Occipital lobe (tissue), 2 donors: ENCODE results near the gene NOL3. TPM values are rescaled to one million over a fixed set of nuclear protein-coding genes. Genes with fewer than 3 reads are reported as not detected.
A peak's percentile ranks its signal among the peaks of the same experiment; 100 is the strongest.

ENCODE experiments used
- DNase-seq: peaks from one replicate; lab custom pipeline; 2025; lab: John Stamatoyannopoulos, UW
- total RNA-seq: library from RNA; depleted of rRNA; stranded (reverse); fragments of >200 nt; gene quantifications from one replicate; pipeline ENCODE4 v1.2.3, GENCODE V29; 2014

NOL3 gene
- total RNA-seq, 1 donor from 2014 or later: 4.1 TPM

DNA sequence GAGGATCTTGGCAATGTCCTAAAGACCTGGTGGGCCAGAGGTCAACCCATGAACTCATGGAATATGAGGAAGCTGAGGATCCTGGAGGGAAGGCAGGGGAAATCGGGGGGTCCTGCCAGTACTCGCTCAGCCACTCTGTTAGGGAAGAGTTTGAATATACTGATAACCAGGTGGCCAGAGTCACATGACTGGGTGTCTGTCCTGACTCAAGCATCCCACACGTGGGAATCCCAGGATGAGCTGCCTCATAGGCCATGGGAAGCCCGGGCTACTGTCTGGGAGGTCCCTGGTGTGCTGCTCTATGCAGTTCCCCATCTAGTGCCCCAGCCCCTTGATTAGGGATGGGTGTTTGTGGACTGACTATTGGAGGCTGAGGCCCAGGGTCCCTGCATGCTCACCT, 18.0 kb downstream of the NOL3 start:
- no peak for DNase-seq

DNA sequence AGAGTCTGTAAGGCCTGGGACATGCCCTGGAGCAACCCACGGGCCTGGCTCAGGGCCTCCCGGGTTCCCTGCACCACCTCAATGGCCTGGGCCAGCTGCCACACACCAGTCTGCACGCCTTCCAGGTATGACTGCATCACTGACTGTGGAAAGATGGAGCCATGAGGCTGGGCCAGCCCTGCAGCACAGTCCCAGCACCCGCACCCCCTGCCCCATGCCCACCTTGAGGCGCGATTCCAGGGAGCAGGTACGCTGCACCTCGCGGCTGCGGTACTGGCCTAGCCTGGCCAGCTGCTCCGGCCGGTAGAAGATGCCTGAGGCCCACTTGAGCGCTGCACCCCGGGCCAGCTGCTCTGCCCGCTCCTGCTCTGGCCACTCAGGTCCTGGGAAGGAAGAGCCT, 18.5 kb downstream of the NOL3 start:
- no peak for DNase-seq

DNA sequence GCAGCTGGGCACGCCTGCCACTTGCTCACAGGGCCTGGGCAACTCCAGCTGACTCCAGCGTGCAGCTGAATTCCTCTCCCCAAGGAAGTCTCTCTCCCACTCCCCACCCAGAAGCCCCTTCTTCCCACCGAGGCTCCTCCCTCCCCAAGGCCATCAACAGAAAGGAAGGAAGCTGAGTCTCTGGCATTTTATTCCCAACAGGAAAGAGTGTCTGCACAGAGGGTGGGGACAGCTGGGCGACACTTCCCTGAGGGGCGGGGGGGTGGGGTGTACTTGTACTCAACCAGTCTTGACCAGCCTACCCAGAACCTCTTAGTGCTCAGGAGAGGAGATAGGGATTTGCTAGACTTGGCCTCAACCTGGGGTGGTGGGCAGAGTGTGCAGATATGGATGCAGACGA, 19.7 kb downstream of the NOL3 start, which contains the start of gene EXOC3L1:
EXOC3L1 (minus strand) TSS at position 96 of the 400 bp plus-strand sequence. CDS start 460 bp downstream, outside the sequence.
- DNase-seq: no peak

DNA sequence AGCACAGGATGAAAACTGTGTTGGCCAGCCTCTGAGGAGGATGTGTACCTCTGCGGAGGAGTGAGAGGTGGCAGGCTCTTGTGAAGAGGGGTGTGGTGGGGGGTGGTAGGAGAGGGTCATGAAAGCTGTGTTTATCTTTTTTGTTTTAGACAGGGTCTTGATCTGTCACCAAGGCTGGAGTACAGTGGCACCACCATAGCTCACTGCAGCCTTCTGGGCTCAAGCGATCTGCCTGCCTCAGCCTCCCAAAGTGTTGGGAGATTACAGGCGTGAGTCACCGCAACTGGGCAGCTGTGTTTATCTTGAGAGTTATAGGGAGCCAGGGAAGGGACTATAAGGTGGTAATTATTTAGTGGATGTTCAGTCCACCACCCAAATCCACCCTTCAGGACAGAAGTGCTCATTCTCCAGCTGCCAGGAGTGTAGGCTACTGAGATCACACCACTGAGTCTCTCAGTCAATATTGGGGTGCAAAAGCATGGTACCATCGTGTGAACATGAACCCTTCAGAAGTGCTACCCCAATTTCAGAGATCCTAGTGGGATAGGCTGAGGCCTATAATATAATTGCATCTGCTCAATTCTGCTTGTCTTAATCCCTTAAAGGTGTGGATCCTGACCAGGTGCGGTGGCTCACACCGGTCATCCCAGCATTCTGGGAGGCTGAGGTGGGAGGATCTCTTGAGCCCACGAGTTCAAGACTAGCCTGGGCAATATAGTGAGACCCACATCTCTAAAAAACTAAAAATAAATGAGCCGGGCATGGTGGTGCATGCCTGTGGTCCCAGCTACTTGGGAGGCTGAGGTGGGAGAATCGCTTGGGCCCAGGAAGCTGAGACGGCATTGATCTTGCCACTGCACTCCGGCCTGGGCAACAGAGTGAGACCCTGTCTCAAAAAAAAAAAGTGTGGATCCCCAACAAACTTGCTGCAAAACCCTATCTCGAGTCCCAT, 20.4 kb downstream of the NOL3 start:
- DNase-seq: no peak

DNA sequence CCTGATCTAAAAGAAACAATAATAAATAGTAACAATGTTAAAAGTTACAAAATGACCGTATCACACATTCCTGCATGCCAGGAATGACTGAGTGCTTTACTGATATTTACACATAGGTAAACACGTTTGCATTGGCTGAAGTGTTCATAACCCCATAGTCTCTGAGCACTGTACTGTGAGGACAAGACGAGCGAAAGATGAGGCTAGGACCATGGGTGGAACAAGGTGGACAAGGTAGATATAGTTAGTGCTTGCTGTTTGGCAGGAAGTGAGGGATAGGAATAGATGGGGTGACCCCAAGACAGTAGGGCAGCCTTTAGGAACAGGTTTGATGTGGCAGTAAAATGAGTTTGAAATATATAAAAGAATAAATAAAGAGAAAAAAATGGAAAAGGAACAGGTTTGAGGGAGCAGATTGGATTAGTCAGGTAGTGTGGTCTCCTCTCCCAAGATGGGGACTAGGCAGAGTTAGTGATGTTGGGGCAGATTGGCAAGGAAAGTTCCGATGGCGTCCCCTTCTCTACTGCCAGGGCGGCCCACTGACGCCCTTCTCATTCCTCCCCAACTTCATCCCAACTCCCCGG, 21.2 kb downstream of the NOL3 start:
- no peak for DNase-seq

DNA sequence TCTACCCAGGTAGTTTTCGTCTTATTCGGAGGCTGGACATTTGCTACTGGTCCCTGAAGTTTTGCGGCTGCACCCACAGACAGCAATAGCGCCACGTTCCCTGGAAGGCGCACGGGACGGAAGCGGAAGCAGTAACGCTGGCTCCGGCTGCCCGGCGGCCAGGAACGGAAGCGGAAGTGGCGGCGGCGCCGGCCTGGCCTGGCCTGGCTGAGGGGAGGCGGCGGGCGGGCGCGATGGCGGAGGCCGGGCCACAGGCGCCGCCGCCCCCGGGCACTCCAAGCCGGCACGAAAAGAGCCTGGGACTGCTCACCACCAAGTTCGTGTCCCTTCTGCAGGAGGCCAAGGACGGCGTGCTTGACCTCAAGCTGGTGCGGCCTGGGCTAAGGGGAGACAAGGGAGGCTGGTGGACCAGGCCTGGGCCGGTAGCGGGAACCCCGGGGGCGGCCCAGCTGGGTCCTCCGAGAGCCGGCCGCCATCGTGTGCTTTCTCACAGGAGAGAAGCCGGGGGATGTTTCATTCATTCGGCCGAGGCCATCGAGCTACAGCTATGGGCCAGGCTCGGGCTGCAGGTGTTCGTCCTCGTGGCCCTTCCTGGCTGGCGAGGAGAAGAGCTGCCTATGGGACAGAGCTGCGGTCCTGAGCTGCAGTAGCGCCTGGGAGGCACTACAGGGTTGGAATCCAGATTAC, 21.8 kb downstream of the NOL3 start, which contains the start of gene E2F4:
E2F4 (plus strand) TSS at position 161 of the 687 bp plus-strand sequence; CDS start at position 234, 73 bp downstream.
- peak; percentile 91 for DNase-seq

DNA sequence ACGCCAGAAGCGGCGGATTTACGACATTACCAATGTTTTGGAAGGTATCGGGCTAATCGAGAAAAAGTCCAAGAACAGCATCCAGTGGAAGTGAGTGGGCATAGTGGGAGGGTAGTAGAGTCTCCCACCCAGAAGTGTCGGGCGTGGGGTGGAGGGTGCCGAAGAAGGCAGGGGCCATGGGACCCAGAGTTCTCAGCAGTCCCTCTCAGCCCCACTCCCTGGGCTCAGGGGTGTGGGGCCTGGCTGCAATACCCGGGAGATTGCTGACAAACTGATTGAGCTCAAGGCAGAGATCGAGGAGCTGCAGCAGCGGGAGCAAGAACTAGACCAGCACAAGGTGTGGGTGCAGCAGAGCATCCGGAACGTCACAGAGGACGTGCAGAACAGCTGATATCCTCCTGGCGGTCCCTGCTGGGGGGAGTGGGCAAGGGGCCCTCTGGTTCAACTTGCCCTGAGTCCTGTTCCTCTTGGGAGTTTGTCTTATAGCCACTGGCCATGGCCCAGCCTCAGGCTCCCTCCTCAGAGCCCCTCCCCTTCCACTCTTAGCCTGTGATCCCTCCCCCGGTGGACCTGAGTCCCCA, 22.5 kb downstream of the NOL3 start:
- no peak for DNase-seq

DNA sequence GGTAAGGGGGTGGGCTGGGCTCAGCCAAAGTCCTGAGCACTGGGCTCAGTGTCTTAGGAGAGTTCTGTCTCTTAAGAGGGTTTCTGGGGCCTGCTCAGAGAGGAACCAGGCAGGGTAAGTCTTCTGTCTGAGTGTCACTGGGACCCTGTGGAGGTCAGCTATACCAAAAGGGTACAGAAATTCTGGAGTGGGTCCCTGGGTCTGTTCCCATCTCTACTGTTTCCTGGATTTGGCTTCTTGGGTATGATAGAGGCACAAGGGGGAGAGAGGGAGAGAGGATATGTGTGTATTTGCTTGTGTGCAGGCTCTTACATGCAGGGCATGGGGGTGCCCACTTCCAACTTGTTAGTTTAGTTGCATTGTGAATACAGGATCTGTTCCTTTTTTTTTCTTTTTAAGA, 23.2 kb downstream of the NOL3 start:
- DNase-seq: no peak

DNA sequence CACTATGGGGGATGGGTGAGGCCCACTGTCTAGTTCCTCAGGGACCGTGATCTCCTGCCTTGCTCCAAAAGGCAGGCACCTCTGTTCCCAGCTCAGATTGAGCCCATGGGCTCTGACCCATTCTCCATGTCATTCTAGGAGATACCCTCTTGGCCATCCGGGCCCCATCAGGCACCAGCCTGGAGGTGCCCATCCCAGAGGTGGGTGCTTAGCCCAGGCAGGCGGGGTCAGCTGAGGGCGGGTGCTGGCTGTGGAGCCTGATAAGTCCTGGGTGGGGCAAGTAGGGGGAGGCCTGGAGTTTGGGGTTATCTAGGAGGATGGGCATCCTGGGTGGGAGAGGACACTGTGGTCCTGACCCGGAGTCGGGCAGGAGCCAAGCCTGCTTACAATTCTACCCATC, 23.9 kb downstream of the NOL3 start:
- DNase-seq: no peak

DNA sequence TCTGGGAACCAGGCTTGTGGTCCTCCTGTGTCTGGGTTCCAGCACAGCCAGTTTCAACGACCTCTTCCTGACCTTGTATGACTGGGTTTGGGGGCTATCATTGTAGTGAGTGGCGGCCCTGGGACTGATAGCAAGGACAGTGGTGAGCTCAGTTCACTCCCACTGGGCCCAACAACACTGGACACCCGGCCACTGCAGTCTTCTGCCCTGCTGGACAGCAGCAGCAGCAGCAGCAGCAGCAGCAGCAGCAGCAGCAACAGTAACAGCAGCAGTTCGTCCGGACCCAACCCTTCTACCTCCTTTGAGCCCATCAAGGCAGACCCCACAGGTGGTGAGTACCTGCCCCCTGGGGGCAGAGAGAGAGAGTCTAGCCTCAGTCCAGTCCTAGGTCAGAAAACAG, 25.3 kb downstream of the NOL3 start:
- no peak for DNase-seq

DNA sequence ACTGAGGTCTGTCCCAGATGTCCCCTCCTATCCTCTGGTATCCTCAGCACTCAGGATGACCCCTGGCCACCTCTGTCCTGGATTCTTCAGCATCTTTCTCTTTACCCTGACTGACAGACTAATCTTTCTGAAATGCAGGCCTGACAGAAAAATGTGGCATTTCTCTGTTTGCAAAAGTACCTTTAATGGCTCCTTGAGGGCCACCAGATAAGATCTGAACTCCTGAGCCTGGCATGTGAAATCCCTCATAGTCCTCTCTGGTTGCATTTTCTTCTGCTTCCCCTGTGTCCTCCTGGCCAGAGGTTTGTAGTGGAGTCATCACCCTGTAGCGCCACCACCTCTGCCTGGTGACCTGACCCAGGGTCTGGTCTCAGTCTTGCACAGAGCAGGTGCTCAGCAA, 26.5 kb downstream of the NOL3 start:
- no peak for DNase-seq

DNA sequence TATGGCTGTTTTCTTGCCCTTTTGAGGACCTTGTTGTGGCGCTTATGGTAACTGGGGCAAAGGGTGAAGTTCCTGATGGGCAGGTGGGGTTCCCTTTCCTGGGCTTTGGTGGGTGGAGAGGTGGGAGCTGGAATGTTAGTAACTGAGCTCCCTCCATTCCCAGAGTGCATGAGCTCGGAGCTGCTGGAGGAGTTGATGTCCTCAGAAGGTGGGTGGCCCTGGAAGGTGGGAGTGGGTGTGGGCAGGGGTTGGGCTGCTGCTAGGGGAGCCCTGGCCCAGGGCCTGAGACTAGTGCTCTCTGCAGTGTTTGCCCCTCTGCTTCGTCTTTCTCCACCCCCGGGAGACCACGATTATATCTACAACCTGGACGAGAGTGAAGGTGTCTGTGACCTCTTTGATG, 27.4 kb downstream of the NOL3 start:
- DNase-seq: no peak

DNA sequence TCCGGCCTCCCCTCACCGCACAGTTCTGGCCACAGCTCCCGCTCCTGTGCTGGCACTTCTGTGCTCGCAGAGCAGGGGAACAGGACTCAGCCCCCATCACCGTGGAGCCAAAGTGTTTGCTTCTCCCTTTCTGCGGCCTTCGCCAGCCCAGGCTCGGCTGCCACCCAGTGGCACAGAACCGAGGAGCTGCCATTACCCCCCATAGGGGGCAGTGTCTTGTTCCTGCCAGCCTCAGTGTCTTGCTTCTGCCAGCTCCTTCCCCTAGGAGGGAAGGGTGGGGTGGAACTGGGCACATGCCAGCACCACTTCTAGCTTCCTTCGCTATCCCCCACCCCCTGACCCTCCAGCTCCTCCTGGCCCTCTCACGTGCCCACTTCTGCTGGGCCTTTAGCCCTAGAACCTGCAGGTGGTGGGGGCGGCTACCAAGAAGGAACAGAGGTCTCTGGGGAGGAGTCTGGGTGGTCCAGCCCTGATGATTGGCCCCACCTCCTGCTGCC, 27.9 kb downstream of the NOL3 start:
- DNase-seq: no peak

DNA sequence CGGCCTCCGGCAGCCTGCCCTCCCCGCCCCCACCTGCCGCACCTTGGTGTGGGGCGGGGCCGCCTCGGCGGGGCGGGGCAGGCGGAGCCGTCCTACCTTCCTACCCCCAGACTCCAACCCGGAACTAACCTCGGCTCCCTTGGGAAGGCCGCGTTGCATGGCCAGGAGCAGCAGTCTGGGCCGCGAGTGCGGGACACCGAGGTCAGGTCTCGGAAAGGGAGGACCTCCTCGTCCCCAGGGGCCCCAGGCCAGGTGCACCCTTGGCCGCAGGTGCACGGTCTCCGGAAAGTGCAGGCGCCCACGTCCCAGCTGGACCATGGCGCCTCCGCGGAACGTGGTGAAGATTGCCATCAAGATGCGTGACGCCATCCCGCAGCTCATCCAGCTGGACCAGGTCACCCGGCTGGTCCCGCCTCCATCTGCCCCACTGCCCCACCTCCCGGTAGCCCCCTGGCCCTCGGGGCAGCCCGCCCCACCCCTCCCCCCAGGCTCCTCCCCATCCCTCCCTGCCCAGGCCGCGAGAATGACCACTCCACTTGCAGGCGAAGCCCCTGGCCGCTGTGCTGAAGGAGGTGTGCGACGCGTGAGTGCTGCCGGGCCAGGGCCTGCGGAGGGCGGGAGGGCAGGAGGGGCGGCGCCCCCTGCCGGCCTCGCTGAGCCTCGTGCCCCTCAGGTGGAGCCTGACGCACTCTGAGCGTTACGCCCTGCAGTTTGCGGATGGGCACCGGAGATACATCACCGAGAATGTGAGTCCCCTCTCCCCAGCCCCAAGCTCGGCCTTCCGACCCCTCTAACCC, 28.9 kb downstream of the NOL3 start, which contains the start of gene ELMO3:
ELMO3 (plus strand) TSS at position 121 of the 797 bp plus-strand sequence; CDS start at position 317, 196 bp downstream.
- no peak for DNase-seq

DNA sequence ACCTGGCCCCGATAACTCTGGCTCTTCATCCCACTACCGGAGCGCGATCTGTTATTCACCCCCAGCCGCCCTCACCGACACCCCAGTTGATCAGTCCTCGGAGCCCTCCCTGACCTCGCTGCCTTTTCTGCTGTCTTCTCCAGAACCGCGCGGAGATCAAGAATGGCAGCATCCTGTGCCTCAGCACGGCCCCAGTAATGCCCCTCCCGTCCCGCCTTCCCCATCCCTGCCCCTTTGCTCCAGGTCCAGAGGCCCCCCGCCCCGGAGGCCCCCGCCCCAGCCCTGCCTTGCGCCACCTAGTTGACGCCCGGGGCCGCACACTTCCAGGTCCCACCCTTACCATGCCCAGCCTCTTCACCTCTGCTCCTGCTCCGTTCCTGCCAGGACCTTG, 29.5 kb downstream of the NOL3 start:
- DNase-seq: no peak

DNA sequence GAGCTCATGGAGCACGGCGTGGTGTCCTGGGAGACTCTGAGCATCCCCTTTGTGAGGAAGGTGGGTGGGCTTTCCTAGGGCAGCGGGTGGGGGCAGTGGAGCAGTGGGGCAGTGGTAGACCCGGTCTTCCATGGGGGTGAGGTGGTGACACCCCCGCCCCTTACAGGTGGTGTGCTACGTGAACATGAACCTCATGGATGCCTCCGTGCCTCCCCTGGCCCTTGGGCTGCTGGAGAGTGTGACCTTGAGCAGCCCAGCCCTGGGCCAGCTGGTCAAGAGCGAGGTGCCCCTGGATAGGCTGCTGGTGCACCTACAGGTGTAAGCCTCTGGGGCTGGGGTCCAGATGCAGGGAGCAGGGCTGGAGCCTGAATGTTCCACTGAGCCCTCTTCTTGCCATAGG, 30.2 kb downstream of the NOL3 start:
- no peak for DNase-seq

DNA sequence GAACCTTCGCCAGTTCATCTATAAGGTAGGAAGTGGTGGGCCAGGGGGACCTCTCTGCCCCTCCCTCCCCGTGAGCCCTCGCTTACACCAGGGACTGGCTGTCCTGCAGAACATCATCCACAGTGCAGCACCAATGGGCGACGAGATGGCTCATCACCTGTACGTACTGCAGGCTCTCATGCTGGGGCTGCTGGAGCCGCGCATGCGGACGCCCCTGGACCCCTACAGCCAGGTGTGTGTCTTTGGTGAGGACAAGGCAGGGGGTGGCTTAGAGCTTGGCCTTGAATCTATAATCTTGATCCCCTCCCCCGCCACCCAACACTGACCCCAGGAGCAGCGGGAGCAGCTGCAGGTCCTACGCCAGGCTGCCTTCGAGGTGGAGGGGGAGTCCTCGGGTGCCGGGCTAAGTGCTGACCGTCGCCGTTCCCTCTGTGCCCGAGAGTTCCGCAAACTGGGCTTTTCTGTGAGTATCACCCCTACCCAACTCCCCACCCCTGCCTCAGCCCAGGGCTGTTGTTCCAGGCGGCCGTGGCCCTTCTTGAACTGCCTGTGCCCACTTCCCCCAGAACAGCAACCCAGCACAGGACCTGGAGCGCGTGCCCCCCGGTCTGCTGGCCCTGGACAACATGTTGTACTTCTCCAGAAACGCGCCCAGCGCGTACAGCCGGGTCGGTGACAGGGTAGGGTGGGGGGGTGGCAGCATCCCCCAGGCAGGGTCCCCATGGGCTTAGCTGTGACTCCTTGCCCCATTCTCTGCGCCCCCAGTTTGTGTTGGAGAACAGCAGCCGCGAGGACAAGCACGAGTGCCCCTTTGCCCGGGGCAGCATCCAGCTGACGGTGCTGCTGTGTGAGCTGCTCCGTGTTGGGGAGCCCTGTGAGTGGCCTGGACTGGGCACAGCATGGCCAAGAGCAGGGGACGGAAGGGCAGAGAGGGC, 31.3 kb downstream of the NOL3 start:
- DNase-seq: no peak

DNA sequence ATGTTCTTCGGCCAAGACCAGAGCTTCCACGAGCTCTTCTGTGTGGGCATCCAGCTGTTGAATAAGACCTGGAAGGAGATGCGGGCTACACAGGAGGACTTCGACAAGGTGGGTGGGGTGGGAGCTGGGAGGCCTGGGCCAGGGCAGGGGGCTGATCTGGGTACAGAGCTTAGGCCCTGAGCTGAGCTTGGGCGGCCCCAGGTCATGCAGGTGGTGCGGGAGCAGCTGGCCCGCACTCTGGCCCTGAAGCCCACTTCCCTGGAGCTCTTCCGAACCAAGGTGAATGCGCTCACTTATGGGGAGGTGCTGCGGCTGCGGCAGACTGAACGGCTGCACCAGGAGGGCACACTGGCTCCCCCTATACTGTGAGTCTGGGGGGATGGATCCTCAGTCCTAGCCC, 32.1 kb downstream of the NOL3 start:
- DNase-seq: no peak

DNA sequence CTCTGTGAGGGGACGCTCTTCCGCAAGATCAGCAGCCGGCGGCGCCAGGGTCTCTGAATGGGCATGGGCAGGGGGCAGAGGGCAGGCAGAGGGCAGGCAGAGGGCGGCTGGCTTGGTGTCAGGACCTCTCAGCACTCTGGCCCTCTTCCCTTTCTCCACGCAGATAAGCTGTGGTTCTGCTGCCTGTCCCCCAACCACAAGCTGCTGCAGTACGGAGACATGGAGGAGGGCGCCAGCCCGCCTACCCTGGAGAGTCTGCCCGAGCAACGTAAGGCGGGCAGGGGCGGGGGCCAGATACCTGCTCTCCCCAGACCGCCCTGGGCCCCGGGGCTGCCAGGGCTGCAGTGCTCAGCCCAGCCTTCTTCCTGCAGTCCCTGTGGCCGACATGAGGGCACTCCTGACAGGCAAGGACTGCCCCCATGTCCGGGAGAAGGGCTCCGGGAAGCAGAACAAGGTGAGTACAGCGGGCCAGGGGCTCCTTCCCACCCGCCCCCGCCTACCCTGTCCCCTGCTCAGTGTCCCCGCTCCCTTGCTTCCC, 32.7 kb downstream of the NOL3 start:
- DNase-seq: no peak
